ENCODE results near the gene KCTD16.

The KCTD16 gene

GRCh38 chr5:144170276-144171024 is at the start of gene KCTD16, which contains the start of gene YIPF5:
Gene KCTD16, plus strand, starts transcription at chr5:144170873.
Gene YIPF5, minus strand, starts transcription at chr5:144170659. Its CDS starts 704 bp downstream, at chr5:144169955.
- Mint-ChIP-seq H3K4me3 (peak within 1 kb of the TSS; percentile 90), H3K9me3 (no peaks in the 10 kb centered on the region), H3K27me3 (no peaks in the 10 kb centered on the region), H3K27ac (peak within 1 kb of the TSS; percentile 81), H3K4me1 (peaks cover 26% of the 10 kb centered on the region), H3K36me3 (peaks cover 5% of the 10 kb centered on the region)
- ATAC-seq = peak; percentile 100

GRCh38 chr5:144121577-144121976 is 49.1 kb upstream of the KCTD16 start:
- H3K27ac Mint-ChIP-seq = no peak overlapping the region
- H3K4me3 Mint-ChIP-seq = no peak overlapping the region
- H3K9me3 Mint-ChIP-seq = peaks cover 3% of the 10 kb centered on the region
- H3K36me3 Mint-ChIP-seq = no peaks in the 10 kb centered on the region
- no peak for ATAC-seq
- peaks cover 15% of the 10 kb centered on the region for H3K27me3 Mint-ChIP-seq
- H3K4me1 Mint-ChIP-seq = no peaks in the 10 kb centered on the region

GRCh38 chr5:144122081-144122480 is 48.6 kb upstream of the KCTD16 start:
- H3K4me3 Mint-ChIP-seq = no peak overlapping the region
- H3K27ac Mint-ChIP-seq = no peak overlapping the region
- no peaks in the 10 kb centered on the region for H3K4me1 Mint-ChIP-seq
- ATAC-seq = no peak
- peaks cover 15% of the 10 kb centered on the region for H3K27me3 Mint-ChIP-seq
- no peaks in the 10 kb centered on the region for H3K36me3 Mint-ChIP-seq
- peaks cover 3% of the 10 kb centered on the region for H3K9me3 Mint-ChIP-seq

GRCh38 chr5:144122641-144123040 is 48.0 kb upstream of the KCTD16 start:
- H3K4me1 Mint-ChIP-seq = no peaks in the 10 kb centered on the region
- H3K27ac Mint-ChIP-seq = no peak overlapping the region
- H3K36me3 Mint-ChIP-seq = no peaks in the 10 kb centered on the region
- peaks cover 15% of the 10 kb centered on the region for H3K27me3 Mint-ChIP-seq
- H3K9me3 Mint-ChIP-seq = peaks cover 3% of the 10 kb centered on the region
- ATAC-seq = no peak
- H3K4me3 Mint-ChIP-seq = no peak overlapping the region

GRCh38 chr5:144125163-144125726 is 45.4 kb upstream of the KCTD16 start:
- H3K27me3 Mint-ChIP-seq = peaks cover 24% of the 10 kb centered on the region
- no peaks in the 10 kb centered on the region for H3K9me3 Mint-ChIP-seq
- H3K27ac Mint-ChIP-seq = no peak overlapping the region
- no peak overlapping the region for H3K4me3 Mint-ChIP-seq
- ATAC-seq = no peak
- H3K4me1 Mint-ChIP-seq = no peaks in the 10 kb centered on the region
- no peaks in the 10 kb centered on the region for H3K36me3 Mint-ChIP-seq

- H3K4me3 Mint-ChIP-seq = no peak overlapping the region
- H3K4me1 Mint-ChIP-seq = no peaks in the 10 kb centered on the region
- ATAC-seq = no peak
- no peaks in the 10 kb centered on the region for H3K36me3 Mint-ChIP-seq
- H3K9me3 Mint-ChIP-seq = no peaks in the 10 kb centered on the region
- no peak overlapping the region for H3K27ac Mint-ChIP-seq
- H3K27me3 Mint-ChIP-seq = peaks cover 24% of the 10 kb centered on the region
These were observed 44.0 kb upstream of the KCTD16 start for GRCh38 chr5:144126707-144127106.

- H3K36me3 Mint-ChIP-seq = no peaks in the 10 kb centered on the region
- no peaks in the 10 kb centered on the region for H3K4me1 Mint-ChIP-seq
- H3K9me3 Mint-ChIP-seq = no peaks in the 10 kb centered on the region
- H3K27me3 Mint-ChIP-seq = peaks cover 23% of the 10 kb centered on the region
- ATAC-seq = no peak
- no peak overlapping the region for H3K4me3 Mint-ChIP-seq
- H3K27ac Mint-ChIP-seq = no peak overlapping the region
These were observed 41.8 kb upstream of the KCTD16 start for GRCh38 chr5:144128844-144129243.

- Mint-ChIP-seq H3K9me3 (no peaks in the 10 kb centered on the region), H3K36me3 (no peaks in the 10 kb centered on the region), H3K4me3 (no peak overlapping the region), H3K4me1 (no peaks in the 10 kb centered on the region), H3K27me3 (peaks cover 9% of the 10 kb centered on the region), H3K27ac (no peak overlapping the region)
- no peak for ATAC-seq
These were observed 40.4 kb upstream of the KCTD16 start for GRCh38 chr5:144130306-144130705.

- H3K27me3 Mint-ChIP-seq = peaks cover 9% of the 10 kb centered on the region
- no peak for ATAC-seq
- H3K9me3 Mint-ChIP-seq = no peaks in the 10 kb centered on the region
- no peaks in the 10 kb centered on the region for H3K36me3 Mint-ChIP-seq
- no peaks in the 10 kb centered on the region for H3K4me1 Mint-ChIP-seq
- no peak overlapping the region for H3K4me3 Mint-ChIP-seq
- no peak overlapping the region for H3K27ac Mint-ChIP-seq
These were observed 39.4 kb upstream of the KCTD16 start for GRCh38 chr5:144131261-144131660.

GRCh38 chr5:144133050-144133633 is 37.5 kb upstream of the KCTD16 start:
- Mint-ChIP-seq H3K9me3 (no peaks in the 10 kb centered on the region), H3K27ac (no peak overlapping the region), H3K4me1 (no peaks in the 10 kb centered on the region), H3K4me3 (no peak overlapping the region), H3K27me3 (peaks cover 9% of the 10 kb centered on the region), H3K36me3 (no peaks in the 10 kb centered on the region)
- ATAC-seq = no peak

GRCh38 chr5:144134194-144134826 is 36.4 kb upstream of the KCTD16 start:
- Mint-ChIP-seq H3K9me3 (no peaks in the 10 kb centered on the region), H3K36me3 (no peaks in the 10 kb centered on the region), H3K27ac (no peak overlapping the region), H3K27me3 (no peaks in the 10 kb centered on the region), H3K4me1 (no peaks in the 10 kb centered on the region), H3K4me3 (no peak overlapping the region)
- no peak for ATAC-seq

- H3K36me3 Mint-ChIP-seq = no peaks in the 10 kb centered on the region
- H3K27me3 Mint-ChIP-seq = no peaks in the 10 kb centered on the region
- peak; percentile 55 for ATAC-seq
- no peak overlapping the region for H3K27ac Mint-ChIP-seq
- H3K4me3 Mint-ChIP-seq = no peak overlapping the region
- H3K9me3 Mint-ChIP-seq = no peaks in the 10 kb centered on the region
- H3K4me1 Mint-ChIP-seq = no peaks in the 10 kb centered on the region
These were observed 35.4 kb upstream of the KCTD16 start for GRCh38 chr5:144135113-144135762.

- no peak for ATAC-seq
- peaks cover 15% of the 10 kb centered on the region for H3K4me1 Mint-ChIP-seq
- no peak overlapping the region for H3K4me3 Mint-ChIP-seq
- peaks cover 9% of the 10 kb centered on the region for H3K27me3 Mint-ChIP-seq
- no peaks in the 10 kb centered on the region for H3K9me3 Mint-ChIP-seq
- no peak overlapping the region for H3K27ac Mint-ChIP-seq
- no peaks in the 10 kb centered on the region for H3K36me3 Mint-ChIP-seq
These were observed 31.1 kb upstream of the KCTD16 start for GRCh38 chr5:144139586-144139985.

GRCh38 chr5:144141585-144141984 is 29.1 kb upstream of the KCTD16 start:
- H3K27me3 Mint-ChIP-seq = peaks cover 9% of the 10 kb centered on the region
- H3K4me3 Mint-ChIP-seq = no peak overlapping the region
- H3K27ac Mint-ChIP-seq = peak overlapping the region; percentile 33
- no peak for ATAC-seq
- peaks cover 15% of the 10 kb centered on the region for H3K4me1 Mint-ChIP-seq
- no peaks in the 10 kb centered on the region for H3K36me3 Mint-ChIP-seq
- no peaks in the 10 kb centered on the region for H3K9me3 Mint-ChIP-seq

- peak; percentile 84 for ATAC-seq
- Mint-ChIP-seq H3K36me3 (no peaks in the 10 kb centered on the region), H3K9me3 (no peaks in the 10 kb centered on the region), H3K27me3 (peaks cover 9% of the 10 kb centered on the region), H3K4me1 (peaks cover 15% of the 10 kb centered on the region), H3K4me3 (peak overlapping the region; percentile 4), H3K27ac (peak overlapping the region; percentile 33)
These were observed 28.4 kb upstream of the KCTD16 start for GRCh38 chr5:144142139-144142823.

All from stimulated activated memory B cell treated with anti-CD40 and anti-IgM and Interleukin-4, amounts not matched to agents 10 μg/mL and 1 μg/mL and 100 μg/mL, for 72 hours (primary cell).